Endothelial cell of umbilical vein (primary cell): ENCODE measurements around the gene GOLT1A.

Experiments used
- CTCF ChIP-seq, 2 donors: IDR thresholded peaks; 1 replicate in 1 of 2; 2 replicates in 1 of 2; pipeline ENCODE4 v1.5.1; 2011; ENCODE audit warnings: low read length in 2 of 2, mild to moderate bottlenecking in 2 of 2, moderate library complexity in 2 of 2, control low read depth in 1 of 2, inconsistent platforms in 1 of 2, low read depth in 1 of 2; ENCODE audit not compliant: insufficient read depth in 1 of 2; ENCODE audit errors: extremely low read depth in 1 of 2
- EZH2 ChIP-seq: IDR thresholded peaks from 2 replicates; pipeline ENCODE4 v1.6.1; 2012; ENCODE audit warnings: borderline replicate concordance, low read depth, mild to moderate bottlenecking, moderate library complexity, low read length, inconsistent platforms; ENCODE audit not compliant: severe bottlenecking
- FOS ChIP-seq: IDR thresholded peaks from 2 replicates; pipeline ENCODE4 v1.6.1; 2011; ENCODE audit warnings: mild to moderate bottlenecking, low read length, moderate library complexity, borderline replicate concordance; ENCODE audit not compliant: insufficient read depth
- MAX ChIP-seq: IDR thresholded peaks from 2 replicates; pipeline ENCODE4 v1.6.1; 2011; ENCODE audit not compliant: insufficient read depth, insufficient read length
- POLR2A ChIP-seq: IDR thresholded peaks from 2 replicates; pipeline ENCODE4 v1.6.1; 2012; ENCODE audit warnings: low read depth, mild to moderate bottlenecking, control low read depth, low read length
- POLR2AphosphoS5 ChIP-seq: IDR thresholded peaks from 2 replicates; pipeline ENCODE4 v1.6.1; 2012; ENCODE audit warnings: low read depth, mild to moderate bottlenecking, control low read depth, low read length, moderate library complexity; ENCODE audit not compliant: insufficient read depth

DNA sequence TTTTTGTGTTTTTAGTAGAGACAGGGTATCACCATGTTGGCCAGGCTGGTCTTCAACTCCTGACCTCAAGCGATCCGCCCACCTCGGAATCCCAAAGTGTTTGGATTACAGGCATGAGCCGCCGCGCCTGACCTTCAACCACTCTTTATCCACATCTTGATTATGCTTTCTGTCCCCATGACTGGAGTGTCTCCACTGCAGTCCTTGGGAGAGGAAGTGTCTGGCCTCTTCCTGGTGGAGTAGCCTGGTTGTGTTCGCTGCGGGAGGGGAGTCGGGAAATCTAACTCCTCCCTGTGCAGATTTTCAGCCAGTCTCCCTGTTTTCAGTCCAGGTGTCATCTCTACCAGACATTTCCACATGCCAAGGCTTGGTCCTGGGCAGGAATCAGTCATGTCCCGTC, 27.2 kb downstream of the GOLT1A start:
- no peak for TF ChIP-seq CTCF (IDR thresholded peaks at IDR 0.05; ENCODE audit: extremely low read depth in 1 of 2, insufficient read depth in 1 of 2, low read depth in 1 of 2, low read length in 2 of 2)
- TF ChIP-seq FOS = no peak
- TF ChIP-seq MAX = no peak
- TF ChIP-seq EZH2 = no peak
- TF ChIP-seq POLR2AphosphoS5 = no peak
- no peak for TF ChIP-seq POLR2A
